GM20431 (cell line): ENCODE measurements around the gene ZXDA.

ENCODE experiments used
- in situ Hi-C: fragments of 300-500 bp; cut with MseI, MboI; formaldehyde crosslinking; loops from one replicate; pipeline ENCODE4 v1.15.0; 2020; ENCODE audit warnings: low sequenced_read_pairs; ENCODE audit not compliant: unreplicated experiment

The ZXDA gene, protein sequence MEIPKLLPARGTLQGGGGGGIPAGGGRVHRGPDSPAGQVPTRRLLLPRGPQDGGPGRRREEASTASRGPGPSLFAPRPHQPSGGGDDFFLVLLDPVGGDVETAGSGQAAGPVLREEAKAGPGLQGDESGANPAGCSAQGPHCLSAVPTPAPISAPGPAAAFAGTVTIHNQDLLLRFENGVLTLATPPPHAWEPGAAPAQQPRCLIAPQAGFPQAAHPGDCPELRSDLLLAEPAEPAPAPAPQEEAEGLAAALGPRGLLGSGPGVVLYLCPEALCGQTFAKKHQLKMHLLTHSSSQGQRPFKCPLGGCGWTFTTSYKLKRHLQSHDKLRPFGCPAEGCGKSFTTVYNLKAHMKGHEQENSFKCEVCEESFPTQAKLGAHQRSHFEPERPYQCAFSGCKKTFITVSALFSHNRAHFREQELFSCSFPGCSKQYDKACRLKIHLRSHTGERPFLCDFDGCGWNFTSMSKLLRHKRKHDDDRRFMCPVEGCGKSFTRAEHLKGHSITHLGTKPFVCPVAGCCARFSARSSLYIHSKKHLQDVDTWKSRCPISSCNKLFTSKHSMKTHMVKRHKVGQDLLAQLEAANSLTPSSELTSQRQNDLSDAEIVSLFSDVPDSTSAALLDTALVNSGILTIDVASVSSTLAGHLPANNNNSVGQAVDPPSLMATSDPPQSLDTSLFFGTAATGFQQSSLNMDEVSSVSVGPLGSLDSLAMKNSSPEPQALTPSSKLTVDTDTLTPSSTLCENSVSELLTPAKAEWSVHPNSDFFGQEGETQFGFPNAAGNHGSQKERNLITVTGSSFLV

DNA sequence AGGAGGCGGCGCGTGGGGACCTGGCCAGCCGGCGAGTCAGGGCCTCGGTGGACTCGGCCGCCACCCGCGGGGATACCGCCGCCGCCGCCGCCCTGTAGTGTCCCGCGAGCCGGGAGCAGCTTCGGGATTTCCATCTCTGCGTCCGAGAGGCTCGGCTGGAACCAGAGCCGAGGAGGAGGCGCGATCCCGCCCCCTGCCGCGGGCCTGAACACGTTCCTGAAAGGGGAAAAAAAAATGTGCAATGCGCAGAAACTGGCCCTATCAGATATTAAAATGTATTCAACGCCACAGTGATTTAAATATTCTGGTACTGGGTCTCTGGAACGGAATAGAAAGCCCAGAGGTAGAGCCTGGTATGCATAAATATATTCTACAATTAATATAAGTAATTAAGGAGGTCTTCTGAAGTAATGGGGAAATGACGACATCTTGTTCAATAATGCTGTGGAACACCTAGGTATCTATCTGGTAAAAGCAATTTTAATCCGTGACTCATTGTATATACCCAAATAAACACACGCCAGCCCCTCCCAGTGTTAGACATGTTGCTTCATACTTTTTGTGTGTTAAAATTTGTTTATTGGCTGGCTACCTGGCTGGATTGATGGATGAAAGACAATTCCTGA, at the start of gene ZXDA:
ZXDA (minus strand) TSS at position 172 of the 626 bp plus-strand sequence; CDS start at position 134, 38 bp downstream.
- in situ Hi-C loops = loop anchor here (25.0 kb wide), 1 partner anchor 323 kb away; the partner anchor contains the start of gene ZXDB

DNA sequence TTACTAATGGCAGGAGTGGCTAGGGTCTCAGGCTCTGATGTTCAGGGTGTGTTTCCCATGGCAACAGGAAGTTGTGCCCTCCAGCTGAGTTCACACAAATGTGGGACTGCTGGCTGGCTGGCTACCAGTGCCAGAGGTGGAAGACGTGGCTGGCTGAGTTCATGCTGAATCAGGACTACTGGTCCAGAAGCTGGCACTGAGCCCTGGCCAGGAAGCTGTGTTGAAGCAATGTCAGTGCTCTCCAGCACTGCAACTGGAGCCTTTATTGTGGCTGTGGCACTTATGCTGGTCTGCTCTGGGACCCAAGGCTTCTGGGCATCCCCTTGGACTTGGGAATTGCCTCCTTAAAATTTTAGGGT, 42.0 kb upstream of the ZXDA start:
- in situ Hi-C loops = no loop called here

DNA sequence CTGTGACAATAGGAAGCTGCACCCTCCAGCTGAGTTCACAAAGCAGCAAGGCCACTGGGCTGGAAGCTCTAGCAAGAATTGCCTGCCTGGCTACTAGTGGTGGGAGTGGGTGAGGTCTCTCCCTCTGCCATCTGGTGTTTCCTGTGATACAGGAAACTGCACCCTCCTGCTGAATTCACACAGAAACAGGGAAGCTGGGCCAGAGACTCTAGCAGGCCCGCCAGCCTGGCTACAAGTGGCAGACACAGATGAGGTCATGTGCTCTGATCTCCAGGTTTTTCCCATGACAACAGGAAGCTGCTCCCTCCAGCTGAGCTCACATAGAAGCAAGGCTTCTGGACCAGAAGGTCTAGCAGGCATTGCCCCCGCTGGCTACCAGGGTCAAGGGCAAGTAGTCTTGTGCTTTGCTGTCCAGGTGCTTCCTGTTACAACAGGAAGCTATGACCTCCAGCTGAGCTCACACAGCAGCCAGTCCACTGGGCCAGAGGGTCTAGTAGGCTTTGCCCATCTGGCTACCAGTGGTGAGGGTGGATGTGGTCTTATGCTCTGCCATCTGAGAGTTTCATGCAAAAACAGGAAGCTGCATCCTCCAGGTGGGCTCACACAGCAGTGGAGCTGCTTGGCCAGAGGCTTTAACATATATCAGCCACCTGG, 41.5 kb upstream of the ZXDA start:
- in situ Hi-C loops = no loop called here

DNA sequence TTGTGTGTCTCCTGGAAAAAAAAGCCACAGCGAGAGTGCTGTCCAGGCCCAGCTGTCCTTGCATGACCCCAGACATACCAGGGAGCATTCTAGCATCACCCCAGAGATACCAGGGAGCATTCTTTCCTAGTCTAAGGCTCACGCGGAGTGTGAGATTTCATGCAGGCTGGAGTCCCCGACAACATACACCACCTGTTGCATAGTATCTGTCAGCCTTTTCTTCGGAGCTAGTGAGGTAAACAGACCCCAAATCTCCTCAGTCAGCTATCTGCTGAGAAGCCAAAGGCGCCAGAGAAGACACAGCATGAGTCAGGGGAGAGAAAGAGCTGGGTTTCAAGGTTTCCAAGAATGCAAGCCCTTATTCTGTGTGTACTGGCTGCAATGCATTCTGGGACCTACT, 23.1 kb upstream of the ZXDA start:
- in situ Hi-C loops = loop anchor here (25.0 kb wide), 1 partner anchor 121 kb away; no protein-coding TSS in a partner anchor

DNA sequence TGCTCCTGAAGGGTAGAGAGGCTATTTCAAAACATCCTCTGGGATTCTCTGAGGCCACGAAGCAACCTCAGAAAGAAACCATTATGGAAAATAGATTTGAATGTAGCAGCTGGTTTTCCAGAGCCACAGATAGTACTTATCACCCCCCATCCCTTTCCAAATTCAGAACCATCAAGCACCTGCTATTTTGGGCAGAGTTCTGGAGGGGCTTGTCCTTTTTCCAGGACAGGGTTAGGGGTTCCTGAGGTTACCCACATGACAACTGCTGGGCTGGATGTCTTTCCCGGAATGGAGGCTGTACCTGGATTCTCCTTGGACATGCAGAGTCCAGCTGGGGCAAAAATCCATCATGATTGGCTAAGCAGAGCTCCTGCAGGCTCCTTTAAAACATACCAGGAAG, 22.0 kb upstream of the ZXDA start:
- in situ Hi-C loops = loop anchor here (25.0 kb wide), 1 partner anchor 120 kb away; no protein-coding TSS in a partner anchor

DNA sequence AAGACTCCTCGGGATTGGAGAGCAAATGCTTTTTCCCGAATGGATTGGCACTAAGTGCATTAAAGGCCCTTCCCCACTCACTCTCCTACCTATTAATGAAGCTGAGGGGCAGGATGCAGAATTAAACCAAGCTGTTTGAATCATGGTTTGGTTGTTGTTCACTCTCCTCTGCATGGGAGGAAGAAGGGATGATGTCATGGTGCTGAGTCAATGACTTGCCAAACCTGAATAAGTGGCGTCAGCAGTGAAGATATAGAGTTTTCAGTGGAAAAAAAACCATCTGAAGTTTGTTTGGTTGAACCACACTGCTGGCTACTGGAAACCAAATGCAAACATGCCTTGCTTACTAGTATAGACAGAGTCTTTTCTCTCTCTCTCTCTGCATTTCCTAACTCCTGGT, 19.8 kb upstream of the ZXDA start:
- in situ Hi-C loops = loop anchor here (25.0 kb wide), 1 partner anchor 118 kb away; no protein-coding TSS in a partner anchor

DNA sequence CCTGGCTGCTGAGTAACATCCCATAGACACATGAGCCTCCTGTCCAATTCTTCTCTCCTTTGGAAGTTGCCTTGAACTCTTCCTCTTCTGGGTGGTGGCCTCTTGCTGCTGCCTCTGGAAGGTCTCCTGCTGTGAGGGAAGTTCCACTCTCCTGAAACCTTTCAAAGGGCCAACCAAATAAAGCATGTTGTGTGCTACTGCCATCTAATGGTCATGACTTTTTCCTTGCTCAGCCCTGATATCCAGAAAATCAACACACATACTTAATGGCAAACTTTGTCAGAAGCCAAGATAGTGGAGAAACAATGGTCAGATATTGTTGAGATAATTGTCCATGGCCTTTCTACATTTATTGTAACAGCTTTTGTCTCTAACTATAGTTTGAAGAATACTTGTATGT, 19.1 kb upstream of the ZXDA start:
- in situ Hi-C loops = loop anchor here (25.0 kb wide), 1 partner anchor 117 kb away; no protein-coding TSS in a partner anchor

DNA sequence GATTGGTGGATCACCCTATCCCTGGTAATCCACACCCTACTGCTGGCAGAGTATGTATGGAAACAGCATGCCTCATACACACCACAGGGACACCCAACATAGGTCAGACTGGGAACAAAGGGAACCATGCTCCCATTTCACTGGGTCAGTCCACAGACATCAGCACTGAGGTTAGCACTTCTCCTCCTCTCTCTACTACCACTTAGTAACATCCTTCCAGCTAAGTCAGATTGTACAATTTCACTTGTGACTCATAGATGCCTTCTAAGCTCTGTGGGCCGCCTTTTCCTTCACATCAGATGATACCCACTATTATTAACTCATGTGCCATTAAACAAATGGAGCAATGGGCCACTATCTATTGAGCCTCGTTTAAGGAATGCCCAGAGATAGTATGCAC, 15.5 kb upstream of the ZXDA start:
- in situ Hi-C loops = loop anchor here (25.0 kb wide), 1 partner anchor 114 kb away; no protein-coding TSS in a partner anchor

DNA sequence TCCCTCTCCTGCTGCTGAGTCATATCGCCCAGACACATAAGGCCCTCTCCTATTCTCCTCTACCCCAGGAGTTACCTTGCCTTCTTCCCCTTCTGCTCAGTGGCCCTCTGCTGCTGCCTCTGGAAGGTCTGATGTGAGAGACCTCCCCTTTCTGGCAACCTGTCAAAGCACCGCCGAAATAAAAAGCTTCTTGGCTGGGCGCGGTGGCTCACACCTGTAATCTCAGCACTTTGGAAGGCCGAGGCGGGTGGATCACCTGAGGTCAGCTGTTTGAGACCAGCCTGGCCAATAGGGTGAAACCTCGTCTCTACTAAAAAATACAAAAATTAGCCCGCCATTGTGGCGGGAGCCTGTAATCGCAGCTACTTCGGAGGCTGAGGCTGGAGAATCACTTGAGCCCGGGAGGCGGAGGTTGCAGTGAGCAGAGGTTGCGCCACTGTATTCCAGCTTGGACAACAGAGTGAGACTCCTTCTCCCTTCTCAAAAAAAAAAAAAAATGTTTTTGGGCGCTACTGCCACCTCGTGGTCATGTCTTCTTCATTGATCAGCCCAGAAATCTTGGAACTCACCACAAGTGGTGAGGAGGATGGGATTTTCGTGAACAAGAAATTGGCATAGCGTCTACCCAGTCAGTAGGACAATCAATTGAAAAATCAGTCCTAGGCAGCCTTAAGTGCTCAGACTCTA, 8.6 kb upstream of the ZXDA start:
- in situ Hi-C loops = loop anchor here (25.0 kb wide), 1 partner anchor 332 kb away; the partner anchor contains the start of gene ZXDB

DNA sequence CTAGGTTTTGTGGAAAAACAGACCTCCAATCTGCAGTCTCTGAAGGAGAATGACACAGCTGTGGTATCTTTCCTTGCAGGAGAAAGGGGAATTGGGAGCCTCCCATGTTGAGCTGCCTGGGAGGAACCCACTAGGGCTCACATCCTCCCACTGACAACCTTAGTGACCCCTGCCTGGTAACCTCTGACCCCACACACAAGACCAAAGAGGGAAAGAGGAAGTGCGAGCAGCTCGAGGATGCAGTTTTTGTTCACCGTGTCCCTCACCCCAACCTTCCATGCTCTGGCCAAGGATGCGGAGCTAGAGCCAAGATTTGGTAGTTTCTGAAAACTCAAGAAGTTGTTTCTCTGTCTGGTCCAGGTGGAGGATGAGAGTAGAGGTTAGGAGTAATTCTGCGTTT, 5.4 kb upstream of the ZXDA start:
- in situ Hi-C loops = loop anchor here (25.0 kb wide), 1 partner anchor 328 kb away; the partner anchor contains the start of gene ZXDB

DNA sequence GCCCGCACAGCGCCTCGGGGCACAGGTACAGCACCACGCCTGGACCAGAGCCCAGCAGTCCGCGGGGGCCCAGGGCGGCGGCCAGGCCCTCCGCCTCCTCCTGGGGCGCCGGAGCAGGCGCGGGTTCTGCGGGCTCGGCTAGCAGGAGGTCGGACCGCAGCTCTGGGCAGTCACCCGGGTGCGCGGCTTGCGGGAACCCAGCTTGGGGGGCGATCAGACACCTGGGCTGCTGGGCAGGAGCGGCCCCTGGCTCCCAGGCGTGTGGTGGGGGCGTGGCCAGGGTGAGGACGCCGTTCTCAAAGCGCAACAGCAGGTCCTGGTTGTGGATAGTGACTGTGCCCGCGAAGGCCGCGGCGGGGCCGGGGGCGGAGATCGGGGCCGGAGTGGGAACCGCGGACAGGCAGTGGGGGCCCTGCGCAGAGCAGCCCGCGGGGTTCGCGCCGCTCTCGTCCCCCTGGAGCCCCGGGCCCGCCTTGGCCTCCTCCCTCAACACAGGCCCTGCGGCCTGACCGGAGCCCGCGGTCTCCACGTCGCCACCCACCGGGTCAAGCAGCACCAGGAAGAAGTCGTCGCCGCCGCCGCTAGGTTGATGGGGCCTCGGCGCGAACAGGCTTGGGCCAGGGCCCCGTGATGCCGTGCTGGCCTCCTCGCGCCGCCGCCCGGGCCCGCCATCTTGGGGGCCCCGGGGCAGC, 517 bp downstream of the ZXDA start:
- in situ Hi-C loops = loop anchor here (25.0 kb wide), 1 partner anchor 322 kb away; the partner anchor contains the start of gene ZXDB

DNA sequence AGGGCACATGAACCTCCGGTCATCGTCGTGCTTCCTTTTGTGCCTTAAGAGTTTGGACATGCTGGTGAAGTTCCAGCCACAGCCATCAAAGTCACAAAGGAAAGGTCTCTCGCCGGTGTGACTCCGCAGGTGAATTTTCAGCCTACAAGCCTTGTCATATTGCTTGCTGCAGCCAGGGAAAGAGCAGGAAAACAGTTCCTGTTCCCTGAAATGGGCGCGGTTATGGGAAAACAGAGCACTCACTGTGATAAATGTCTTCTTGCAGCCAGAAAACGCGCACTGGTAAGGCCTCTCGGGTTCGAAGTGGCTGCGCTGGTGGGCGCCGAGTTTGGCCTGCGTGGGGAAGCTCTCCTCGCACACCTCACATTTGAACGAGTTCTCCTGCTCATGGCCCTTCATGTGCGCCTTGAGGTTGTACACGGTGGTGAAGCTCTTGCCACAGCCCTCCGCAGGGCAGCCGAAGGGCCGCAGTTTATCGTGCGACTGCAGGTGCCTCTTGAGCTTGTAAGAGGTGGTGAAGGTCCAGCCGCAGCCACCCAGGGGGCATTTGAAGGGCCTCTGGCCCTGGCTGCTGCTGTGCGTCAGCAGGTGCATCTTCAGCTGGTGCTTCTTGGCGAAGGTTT, 1.2 kb downstream of the ZXDA start:
- in situ Hi-C loops = loop anchor here (25.0 kb wide), 1 partner anchor 322 kb away; the partner anchor contains the start of gene ZXDB

DNA sequence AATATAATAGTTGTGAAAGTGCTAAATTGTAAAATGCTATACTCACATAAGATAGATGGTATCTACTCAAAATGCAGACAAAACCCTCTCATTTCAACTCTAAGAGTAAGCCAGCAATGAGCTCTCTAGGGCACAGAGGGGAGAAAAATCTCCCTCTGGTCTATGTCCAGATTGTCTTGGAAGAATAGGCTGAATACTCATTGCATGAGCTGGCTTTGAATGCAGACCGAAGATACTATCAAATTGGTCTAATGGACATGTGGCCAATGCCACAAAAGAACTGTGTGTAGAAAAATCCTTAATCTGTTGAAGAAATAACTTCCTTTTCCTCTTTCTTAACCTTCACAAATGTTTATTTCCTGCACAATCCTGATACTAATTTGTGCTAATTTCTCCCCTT, 3.5 kb downstream of the ZXDA start:
- in situ Hi-C loops = loop anchor here (25.0 kb wide), 1 partner anchor 319 kb away; the partner anchor contains the start of gene ZXDB

DNA sequence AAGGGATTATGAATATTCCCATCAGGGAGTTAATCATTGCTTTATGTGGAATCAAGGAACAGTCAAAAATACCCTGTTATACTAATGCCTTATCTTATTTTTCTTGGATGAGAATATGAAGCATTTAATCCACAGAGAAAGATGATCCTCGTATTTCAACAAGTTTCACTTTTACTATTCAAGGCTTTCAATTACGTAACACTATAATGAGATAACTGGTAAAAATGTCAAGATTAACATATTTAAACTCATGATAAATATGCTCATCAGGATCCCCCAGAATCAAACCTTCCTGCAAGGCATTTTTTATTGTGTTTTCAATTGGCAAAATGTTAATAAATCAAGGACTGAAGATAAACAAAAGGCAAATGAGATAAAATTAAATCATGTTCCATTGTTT, 5.1 kb downstream of the ZXDA start:
- in situ Hi-C loops = loop anchor here (25.0 kb wide), 1 partner anchor 318 kb away; the partner anchor contains the start of gene ZXDB

DNA sequence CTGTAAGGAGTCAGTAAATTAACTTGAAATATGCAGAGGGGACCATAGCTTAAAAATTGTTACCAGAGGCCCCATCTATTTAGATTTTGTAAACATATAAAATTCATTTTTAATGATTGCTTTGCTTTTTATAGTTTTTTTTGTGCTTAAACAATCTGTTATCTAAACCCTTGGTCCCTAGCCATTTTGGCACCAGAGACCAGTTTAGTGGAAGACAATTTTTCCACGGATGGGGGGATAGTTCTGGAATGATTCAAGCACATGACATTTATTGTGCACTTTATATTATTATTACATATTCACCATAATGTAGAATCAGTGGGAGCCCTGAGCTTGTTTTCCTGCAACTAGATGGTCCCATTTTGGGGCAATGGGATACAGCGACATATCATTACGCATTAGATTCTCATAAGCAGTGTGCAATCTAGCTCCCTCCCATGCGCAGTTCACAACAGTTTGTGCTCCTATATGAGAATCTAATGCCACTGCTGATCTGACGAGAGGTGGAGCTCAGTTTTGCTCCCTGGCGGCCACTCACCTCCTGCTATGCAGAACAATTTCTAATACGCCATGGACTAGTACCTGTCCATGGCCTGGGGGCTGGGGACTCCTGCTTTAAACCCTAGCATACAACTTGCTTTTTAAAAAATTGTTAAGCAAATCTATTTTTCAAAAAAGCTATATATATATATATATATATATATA, 5.9 kb downstream of the ZXDA start:
- in situ Hi-C loops = loop anchor here (25.0 kb wide), 1 partner anchor 317 kb away; the partner anchor contains the start of gene ZXDB

DNA sequence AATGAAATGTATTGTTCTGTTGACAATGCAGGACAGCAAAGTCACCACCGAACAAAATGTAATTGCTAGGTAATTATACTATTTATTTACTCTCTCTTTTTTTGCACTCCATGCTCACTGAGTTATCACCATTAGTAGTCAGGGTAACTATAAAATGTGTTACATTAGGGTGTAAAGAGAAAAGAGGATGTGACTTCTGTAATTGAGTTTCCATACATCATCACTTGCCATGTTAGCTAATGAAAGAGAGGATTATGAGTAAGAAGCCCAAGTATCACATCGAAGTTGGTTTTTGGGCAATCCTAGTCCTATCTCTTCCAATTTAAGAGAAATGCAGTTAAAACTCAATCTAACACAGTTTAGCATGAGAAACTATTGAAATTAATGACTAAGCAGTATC, 7.6 kb downstream of the ZXDA start:
- in situ Hi-C loops = loop anchor here (25.0 kb wide), 1 partner anchor 315 kb away; the partner anchor contains the start of gene ZXDB

DNA sequence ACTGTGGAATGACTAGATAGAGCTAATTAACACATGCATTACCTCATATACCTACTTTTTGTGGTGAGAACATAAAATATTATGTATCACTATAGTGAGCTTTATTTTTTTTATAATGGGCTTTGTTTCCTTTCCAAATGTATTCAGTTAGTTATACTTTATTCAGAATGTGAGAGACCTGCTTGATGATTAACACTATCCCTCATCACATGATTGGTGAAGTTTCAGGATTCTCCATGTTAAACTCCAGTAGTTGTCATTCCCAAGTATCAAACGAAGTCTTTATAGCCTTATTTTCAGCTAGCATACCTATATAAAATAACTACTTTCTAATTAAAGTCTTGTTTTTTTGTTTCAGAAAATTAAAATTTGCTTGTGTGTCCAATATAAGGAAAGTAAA, 8.8 kb downstream of the ZXDA start:
- in situ Hi-C loops = loop anchor here (25.0 kb wide), 1 partner anchor 314 kb away; the partner anchor contains the start of gene ZXDB
